Stimulated activated CD4-positive, alpha-beta T cell treated with anti-CD3 and anti-CD28 coated beads, Interleukin-15, amount 100 ng/mL, for 1 hour (primary cell): ENCODE measurements around the gene PDC.
"Not testable (repeated sequence)": the region's sequence is repeated elsewhere in the genome, so short reads cannot be mapped to it uniquely, and the experiment has no call there.

Source experiments
- DNase-seq, 2 donors: peaks; one replicate each; pipeline ENCODE4 v3.0.0-alpha.2; 2020; ENCODE audit warnings: low read depth in 1 of 2, low spot score in 1 of 2

Gene PDC

GRCh38 chr1:186403632-186404031 lies 57.3 kb downstream of the PDC start:
- no peak for DNase-seq

- DNase-seq, result not testable (repeated sequence)
These were observed 59.5 kb downstream of the PDC start for GRCh38 chr1:186401446-186401845.
